ENCODE measurements around the gene KIAA1191. TPM values are rescaled to one million over a fixed set of nuclear protein-coding genes. Genes with fewer than 3 reads are reported as not detected.
A peak's percentile ranks its signal among the peaks of the same experiment; 100 is the strongest.

KIAA1191 gene
- total and polyA plus RNA-seq, 4 donors = 57.2 to 78.4 (median 77.9) TPM

DNA sequence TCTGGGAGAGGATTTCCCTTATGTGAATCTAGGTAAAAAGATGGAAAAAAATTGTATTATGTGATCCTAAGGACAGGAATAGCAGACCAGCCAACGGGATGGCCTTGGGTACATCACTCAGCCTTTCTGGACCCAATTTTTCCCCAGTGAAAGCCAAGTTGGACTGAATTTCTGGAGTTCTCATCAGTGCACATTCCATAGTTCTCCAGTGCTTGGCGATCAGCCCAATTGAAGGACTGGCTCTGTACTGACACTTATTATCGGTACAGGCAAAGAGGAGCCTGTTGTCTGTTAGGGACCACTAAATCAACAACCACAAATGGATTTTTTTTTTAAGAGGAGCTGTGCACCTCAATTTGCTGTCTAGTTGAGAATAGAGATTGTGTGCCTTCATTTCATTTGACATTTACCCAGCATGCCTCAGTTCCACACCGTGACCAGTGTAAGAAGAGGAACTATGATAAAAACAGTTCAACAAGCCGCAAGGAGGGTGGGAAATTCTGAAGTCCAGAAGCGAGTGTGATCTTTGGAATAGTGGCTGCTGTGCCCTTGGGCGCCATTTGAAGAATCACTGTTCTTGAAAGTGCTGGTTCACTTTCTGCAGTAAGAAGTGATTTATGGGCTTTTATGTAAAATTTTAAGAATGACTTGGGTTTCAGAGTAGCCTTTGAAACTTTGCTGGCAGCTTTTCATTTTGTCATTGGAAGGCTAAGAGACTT, 11.7 kb upstream of the KIAA1191 start:
- H3K4me1 ChIP-seq (ENCODE audit: control insufficient read depth in 1 of 2, insufficient read depth in 2 of 2, low read length in 2 of 2) = no peaks in the 10 kb centered on the region
- H3K27ac ChIP-seq (ENCODE audit: low read depth in 1 of 2, low read length in 2 of 2) = no peak overlapping the region
- H3K27me3 ChIP-seq (ENCODE audit: control insufficient read depth in 1 of 2, insufficient read depth in 2 of 2, low read length in 1 of 2) = no peaks in the 10 kb centered on the region
- H3K9me3 ChIP-seq (ENCODE audit: control insufficient read depth, low read length) = no peaks in the 10 kb centered on the region
- intact Hi-C loops (cut with DNase I) = no loop called here
- H3K36me3 ChIP-seq (ENCODE audit: control insufficient read depth in 1 of 2, insufficient read depth in 2 of 2, low read length in 1 of 2) = no peaks in the 10 kb centered on the region
- 44 to 52% methylated on average over 7 of the region's 7 CpGs for WGBS, 2 donors
- H3K4me3 ChIP-seq (ENCODE audit: low read length in 2 of 2) = no peak overlapping the region
- no peak for DNase-seq
- ATAC-seq (ENCODE audit: low FRiP score) = peak; percentile 72

GRCh38 chr5:176371621-176372539, 10.3 kb upstream of the KIAA1191 start:
- 92 to 93% methylated on average over 13 of the region's 13 CpGs for whole genome bisulfite sequencing, 2 donors
- Histone ChIP-seq H3K9me3 (ENCODE audit: control insufficient read depth, low read length) (no peaks in the 10 kb centered on the region), H3K4me3 (ENCODE audit: low read length in 2 of 2) (no peak overlapping the region), H3K27me3 (ENCODE audit: control insufficient read depth in 1 of 2, insufficient read depth in 2 of 2, low read length in 1 of 2) (no peaks in the 10 kb centered on the region), H3K4me1 (ENCODE audit: control insufficient read depth in 1 of 2, insufficient read depth in 2 of 2, low read length in 2 of 2) (no peaks in the 10 kb centered on the region), H3K27ac (ENCODE audit: low read depth in 1 of 2, low read length in 2 of 2) (no peak overlapping the region), H3K36me3 (ENCODE audit: control insufficient read depth in 1 of 2, insufficient read depth in 2 of 2, low read length in 1 of 2) (no peaks in the 10 kb centered on the region)
- ATAC-seq (ENCODE audit: low FRiP score) = peak; percentile 24
- intact Hi-C loops (cut with DNase I) = no loop called here
- no peak for DNase-seq

- H3K27ac ChIP-seq (ENCODE audit: low read depth in 1 of 2, low read length in 2 of 2) = no peak overlapping the region
- no peak for ATAC-seq (ENCODE audit: low FRiP score)
These were observed 8.6 kb upstream of the KIAA1191 start for GRCh38 chr5:176369934-176370711.

DNA sequence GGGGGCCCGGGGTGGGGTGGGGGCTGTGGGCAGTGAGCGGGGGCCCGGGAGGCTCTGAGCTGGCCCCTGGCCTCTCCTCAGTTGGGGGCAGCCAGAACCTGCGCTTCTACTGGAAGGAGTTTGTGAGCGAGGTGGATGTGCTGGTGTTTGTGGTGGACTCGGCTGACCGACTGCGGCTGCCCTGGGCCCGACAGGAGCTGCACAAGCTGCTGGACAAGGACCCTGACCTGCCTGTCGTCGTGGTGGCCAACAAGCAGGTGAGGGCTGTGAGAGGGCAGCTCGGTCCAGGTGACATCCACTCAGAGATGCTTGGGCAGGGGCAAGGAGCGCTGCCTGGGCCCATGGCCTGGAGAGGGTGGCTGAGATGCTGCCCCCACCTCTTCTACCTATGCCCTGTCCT, 7.2 kb upstream of the KIAA1191 start:
- H3K27me3 ChIP-seq (ENCODE audit: control insufficient read depth in 1 of 2, insufficient read depth in 2 of 2, low read length in 1 of 2) = no peaks in the 10 kb centered on the region
- 93 to 95% methylated on average over 12 to 13 of the region's 13 CpGs for WGBS, 2 donors
- no peaks in the 10 kb centered on the region for H3K4me1 ChIP-seq (ENCODE audit: control insufficient read depth in 1 of 2, insufficient read depth in 2 of 2, low read length in 2 of 2)
- H3K27ac ChIP-seq (ENCODE audit: low read depth in 1 of 2, low read length in 2 of 2) = no peak overlapping the region
- intact Hi-C loops (cut with DNase I) = loop anchor here in 1 of 2 donors (5.0 kb wide), 1 partner anchor 169 kb away; the partner anchor contains the start of gene RNF44
- H3K9me3 ChIP-seq (ENCODE audit: control insufficient read depth, low read length) = no peaks in the 10 kb centered on the region
- no peak overlapping the region for H3K4me3 ChIP-seq (ENCODE audit: low read length in 2 of 2)
- no peaks in the 10 kb centered on the region for H3K36me3 ChIP-seq (ENCODE audit: control insufficient read depth in 1 of 2, insufficient read depth in 2 of 2, low read length in 1 of 2)
- no peak for ATAC-seq (ENCODE audit: low FRiP score)
- no peak for DNase-seq

More at GRCh38 chr5:176369934-176370711, 8.6 kb upstream of the KIAA1191 start:
- no peaks in the 10 kb centered on the region for H3K4me1 ChIP-seq (ENCODE audit: control insufficient read depth in 1 of 2, insufficient read depth in 2 of 2, low read length in 2 of 2)
- H3K9me3 ChIP-seq (ENCODE audit: control insufficient read depth, low read length) = no peaks in the 10 kb centered on the region
- H3K36me3 ChIP-seq (ENCODE audit: control insufficient read depth in 1 of 2, insufficient read depth in 2 of 2, low read length in 1 of 2) = no peaks in the 10 kb centered on the region
- WGBS, 2 donors = 87 to 89% methylated on average over 8 of the region's 8 CpGs
- H3K4me3 ChIP-seq (ENCODE audit: low read length in 2 of 2) = no peak overlapping the region
- no peaks in the 10 kb centered on the region for H3K27me3 ChIP-seq (ENCODE audit: control insufficient read depth in 1 of 2, insufficient read depth in 2 of 2, low read length in 1 of 2)
- no peak for DNase-seq
- intact Hi-C loops (cut with DNase I) = loop anchor here in 1 of 2 donors (5.0 kb wide), 1 partner anchor 167 kb away; the partner anchor contains the start of gene RNF44

- H3K27me3 ChIP-seq (ENCODE audit: control insufficient read depth in 1 of 2, insufficient read depth in 2 of 2, low read length in 1 of 2) = no peaks in the 10 kb centered on the region
- ATAC-seq (ENCODE audit: low FRiP score) (no peak), DNase-seq (no peak)
- no peaks in the 10 kb centered on the region for H3K36me3 ChIP-seq (ENCODE audit: control insufficient read depth in 1 of 2, insufficient read depth in 2 of 2, low read length in 1 of 2)
- peak overlapping the region; percentile 46 to 65 for H3K4me3 ChIP-seq (ENCODE audit: low read length in 2 of 2)
- intact Hi-C loops (cut with DNase I) = loop anchor here in 1 of 2 donors (5.0 kb wide), 1 partner anchor 171 kb away; the partner anchor contains the start of gene RNF44
- no peak overlapping the region for H3K27ac ChIP-seq (ENCODE audit: low read depth in 1 of 2, low read length in 2 of 2)
- H3K4me1 ChIP-seq (ENCODE audit: control insufficient read depth in 1 of 2, insufficient read depth in 2 of 2, low read length in 2 of 2) = no peaks in the 10 kb centered on the region
- 37% methylated on average over 34 to 38 of the region's 38 CpGs for WGBS, 2 donors
- H3K9me3 ChIP-seq (ENCODE audit: control insufficient read depth, low read length) = no peaks in the 10 kb centered on the region
These were observed 4.8 kb upstream of the KIAA1191 start for GRCh38 chr5:176366232-176366894.

GRCh38 chr5:176365351-176366231, 4.0 kb upstream of the KIAA1191 start, which contains the start of gene ARL10:
TSS of gene ARL10 (plus strand) at chr5:176365487. CDS start at chr5:176365564, 77 bp downstream.
- 0 to 1% methylated on average over 67 to 108 of the region's 108 CpGs for WGBS, 2 donors
- intact Hi-C loops (cut with DNase I) = loop anchor here in 1 of 2 donors (2.0 to 5.0 kb wide), 2 partner anchors 23 to 172 kb away; partner anchors contain the start of genes HIGD2A, NOP16 and RNF44
- ATAC-seq (ENCODE audit: low FRiP score) (peak; percentile 49), DNase-seq (peak; percentile 75 to 86)
- Histone ChIP-seq H3K27ac (ENCODE audit: low read depth in 1 of 2, low read length in 2 of 2) (peak within 1 kb of the TSS in 1 of 2 donors; percentile 28), H3K4me1 (ENCODE audit: control insufficient read depth in 1 of 2, insufficient read depth in 2 of 2, low read length in 2 of 2) (no peaks in the 10 kb centered on the region), H3K27me3 (ENCODE audit: control insufficient read depth in 1 of 2, insufficient read depth in 2 of 2, low read length in 1 of 2) (no peaks in the 10 kb centered on the region), H3K4me3 (ENCODE audit: low read length in 2 of 2) (peak within 1 kb of the TSS; percentile 46 to 65), H3K36me3 (ENCODE audit: control insufficient read depth in 1 of 2, insufficient read depth in 2 of 2, low read length in 1 of 2) (no peaks in the 10 kb centered on the region), H3K9me3 (ENCODE audit: control insufficient read depth, low read length) (no peaks in the 10 kb centered on the region)

- intact Hi-C loops (cut with DNase I) = loop anchor here in 1 of 2 donors (2.0 to 5.0 kb wide), 2 partner anchors 24 to 172 kb away; partner anchors contain the start of genes HIGD2A, NOP16 and RNF44
- no peaks in the 10 kb centered on the region for H3K4me1 ChIP-seq (ENCODE audit: control insufficient read depth in 1 of 2, insufficient read depth in 2 of 2, low read length in 2 of 2)
- peak overlapping the region in 1 of 2 donors; percentile 28 for H3K27ac ChIP-seq (ENCODE audit: low read depth in 1 of 2, low read length in 2 of 2)
- no peaks in the 10 kb centered on the region for H3K36me3 ChIP-seq (ENCODE audit: control insufficient read depth in 1 of 2, insufficient read depth in 2 of 2, low read length in 1 of 2)
- ATAC-seq (ENCODE audit: low FRiP score) (no peak), DNase-seq (no peak)
- 24 to 26% methylated on average over 27 to 28 of the region's 28 CpGs for WGBS, 2 donors
- H3K4me3 ChIP-seq (ENCODE audit: low read length in 2 of 2) = peak overlapping the region; percentile 46 to 65
- H3K9me3 ChIP-seq (ENCODE audit: control insufficient read depth, low read length) = no peaks in the 10 kb centered on the region
- no peaks in the 10 kb centered on the region for H3K27me3 ChIP-seq (ENCODE audit: control insufficient read depth in 1 of 2, insufficient read depth in 2 of 2, low read length in 1 of 2)
These were observed 3.3 kb upstream of the KIAA1191 start for GRCh38 chr5:176364765-176365350.

Measured in aorta (tissue), 5 donors.